GM12878 (cell line): ENCODE results near the gene PPP6C. TPM values are rescaled to one million over a fixed set of nuclear protein-coding genes. Genes with fewer than 3 reads are reported as not detected.
A peak's percentile ranks its signal among the peaks of the same experiment; 100 is the strongest.

Experiments
- ATAC-seq: fragments of 200-7000 bp; cut with Tn5 transposase; 3 replicates; pipeline ENCODE4 v1.9.1; 2020; ENCODE audit warnings: mild to moderate bottlenecking, moderate library complexity
- BruUV-seq: library from RNA; stranded (reverse); fragments of 400-500 nt; replicated peaks from 2 replicates; lab custom pipeline; 2021; lab: Mats Ljungman, UMichigan
- CTCF ChIA-PET: fragments of 300-600 bp; sonication (Branson Sonifier 250); formaldehyde crosslinking; extraction: SDS; loops from one replicate; lab custom pipeline; 2021; ENCODE audit warnings: inconsistent platforms; lab: Yijun Ruan, JAX
- POLR2A ChIA-PET: fragments of 350-600 bp; formaldehyde crosslinking; extraction: SDS; loops from one replicate; lab custom pipeline; 2021; ENCODE audit warnings: inconsistent platforms; lab: Charles Lee
- RAD21 ChIA-PET: fragments of 300-600 bp; sonication (Branson Sonifier 250); formaldehyde crosslinking; loops from one replicate; lab custom pipeline; 2023; ENCODE audit warnings: antibody characterized with exemption; ENCODE audit not compliant: unreplicated experiment; lab: Charles Lee
- SMC1A ChIA-PET: fragments of 300-600 bp; sonication (Branson Sonifier 250); formaldehyde crosslinking; loops from one replicate; lab custom pipeline; 2023; ENCODE audit not compliant: unreplicated experiment, uncharacterized antibody; lab: Charles Lee
- DNase-seq: peaks from one replicate; pipeline ENCODE4 v3.0.0-alpha.2; 2011; ENCODE audit warnings: low read depth, low spot score
- FAIRE-seq: peaks from 3 replicates; lab custom pipeline; 2011; peaks lifted over from hg19 to GRCh38; lab: Jason Lieb, UNC
- H2AFZ ChIP-seq: 2 replicates; pipeline ENCODE4 v1.6.0; 2011; ENCODE audit warnings: low read depth, low read length, control low read depth; ENCODE audit not compliant: control insufficient read depth
- H3K27ac ChIP-seq: 2 replicates; pipeline ENCODE4 v1.5.1; 2011; ENCODE audit warnings: control low read depth; ENCODE audit not compliant: control insufficient read depth, insufficient read depth
- H3K27me3 ChIP-seq, 2 experiments: replicated peaks in 1 of 2; 2 replicates each; pipeline versions ENCODE4 v1.6.0 to v1.6.1; 2011; ENCODE audit warnings: low read length in 1 of 2; ENCODE audit not compliant: control insufficient read depth in 2 of 2, insufficient read depth in 2 of 2
- H3K36me3 ChIP-seq, 2 experiments: 2 replicates each; pipeline ENCODE4 v1.5.1; 2011; ENCODE audit warnings: low read length in 1 of 2; ENCODE audit not compliant: control insufficient read depth in 2 of 2, insufficient read depth in 2 of 2
- H3K4me1 ChIP-seq: 2 replicates; pipeline ENCODE4 v1.6.1; 2011; ENCODE audit warnings: mild to moderate bottlenecking, low read length, moderate library complexity, mixed read lengths; ENCODE audit not compliant: control insufficient read depth, insufficient read depth
- H3K4me2 ChIP-seq: 2 replicates; pipeline ENCODE4 v1.6.0; 2011; ENCODE audit warnings: control low read depth; ENCODE audit not compliant: control insufficient read depth, insufficient read depth
- H3K4me3 ChIP-seq: fragments of 200-600 bp; sonication (generic); 2 replicates; pipeline ENCODE4 v1.5.1; 2016
- H3K79me2 ChIP-seq: 2 replicates; pipeline ENCODE4 v1.6.0; 2011; ENCODE audit warnings: low read length; ENCODE audit not compliant: control insufficient read depth, insufficient read depth
- H3K9ac ChIP-seq: 2 replicates; pipeline ENCODE4 v1.8.0; 2011; ENCODE audit warnings: low read length, control low read depth, mixed read lengths; ENCODE audit not compliant: control insufficient read depth, insufficient read depth
- H3K9me3 ChIP-seq: replicated peaks from 3 replicates; pipeline ENCODE4 v1.5.1; 2011; ENCODE audit warnings: mild to moderate bottlenecking, low read length; ENCODE audit not compliant: control insufficient read depth, insufficient read depth
- H4K20me1 ChIP-seq: 2 replicates; pipeline ENCODE4 v1.6.0; 2011; ENCODE audit not compliant: control insufficient read depth, insufficient read depth
- BHLHE40 ChIP-seq, 2 experiments: fragments of 450-650 bp in 1 of 2; IDR thresholded peaks; 2 replicates each; pipeline ENCODE4 v1.6.1; 2011 to 2017; ENCODE audit warnings: low read depth in 2 of 2, borderline replicate concordance in 1 of 2, improper control_type of control experiment in 1 of 2, low read length in 1 of 2, mild to moderate bottlenecking in 1 of 2
- CUX1 ChIP-seq: IDR thresholded peaks from 2 replicates; pipeline ENCODE4 v1.6.1; 2012; ENCODE audit warnings: improper control_type of control experiment, low read depth, low read length; ENCODE audit not compliant: insufficient replicate concordance
- IRF5 ChIP-seq: fragments of 450-650 bp; IDR thresholded peaks from 2 replicates; pipeline ENCODE4 v1.6.1; 2017; ENCODE audit warnings: borderline replicate concordance
- LARP7 ChIP-seq: fragments of 450-650 bp; IDR thresholded peaks from 2 replicates; pipeline ENCODE4 v1.6.1; 2017; ENCODE audit warnings: mild to moderate bottlenecking
- MYC ChIP-seq: IDR thresholded peaks from 2 replicates; pipeline ENCODE4 v1.6.1; 2011; ENCODE audit warnings: mild to moderate bottlenecking, low read length, moderate library complexity, inconsistent platforms; ENCODE audit not compliant: insufficient read depth, insufficient replicate concordance, insufficient read length, severe bottlenecking
- RAD21 ChIP-seq: IDR thresholded peaks from 2 replicates; pipeline ENCODE4 v1.6.1; 2011; ENCODE audit warnings: mild to moderate bottlenecking, low read depth, low read length, moderate library complexity; ENCODE audit not compliant: insufficient read depth
- RELA ChIP-seq: fragments of 450-650 bp; IDR thresholded peaks from 2 replicates; pipeline ENCODE4 v1.8.0; 2014; ENCODE audit warnings: borderline replicate concordance; ENCODE audit not compliant: partially characterized antibody
- RUNX3 ChIP-seq: IDR thresholded peaks from 2 replicates; pipeline ENCODE4 v1.6.1; 2012; ENCODE audit warnings: low read length, inconsistent platforms
- SMAD5 ChIP-seq: IDR thresholded peaks from 2 replicates; pipeline ENCODE4 v1.6.1; 2016; ENCODE audit warnings: antibody characterized with exemption, low read depth
- SMC3 ChIP-seq: IDR thresholded peaks from 2 replicates; pipeline ENCODE4 v1.6.1; 2011; ENCODE audit warnings: low read length, improper control_type of control experiment, borderline replicate concordance
- SP1 ChIP-seq: IDR thresholded peaks from one replicate; pipeline ENCODE4 v1.6.1; 2011; ENCODE audit warnings: low read depth, low read length
- STAT1 ChIP-seq: fragments of 450-650 bp; conservative IDR thresholded peaks from 2 replicates; pipeline ENCODE4 v1.6.1; 2014; ENCODE audit warnings: antibody characterized with exemption, mild to moderate bottlenecking
- TAF1 ChIP-seq: IDR thresholded peaks from 2 replicates; pipeline ENCODE4 v1.6.1; 2011; ENCODE audit warnings: mild to moderate bottlenecking, low read depth, low read length, borderline replicate concordance
- WGBS: methylation state at CpG from one replicate; pipeline ENCODE4 v1.1.6; 2016; ENCODE audit warnings: low lambda C conversion rate; ENCODE audit not compliant: insufficient replicate concordance, insufficient coverage; ENCODE audit errors: missing lambda C conversion rate; 5-methylcytosine and 5-hydroxymethylcytosine counted together
- in situ Hi-C: fragments of 300-500 bp; cut with MboI; formaldehyde crosslinking; loops from 9 replicates; pipeline ENCODE4 v1.14.3; 2018; ENCODE audit warnings: mixed read lengths
- intact Hi-C: fragments of 100-400 bp; cut with micrococcal nuclease; formaldehyde crosslinking; loops from one replicate; pipeline ENCODE4 v1.14.2; 2022; ENCODE audit not compliant: unreplicated experiment
- polyA plus RNA-seq, 11 experiments: library from polyadenylated mRNA; depleted of rRNA in 4 of 11; unstranded in 6 of 11; stranded (reverse) in 5 of 11; fragments of >200 nt; fragmentation: Nextera tagmentation in 4 of 11; fragmentation: Illumina TruSeq in 1 of 11; extraction: Ambion mirVana in 4 of 11; extraction: Trizol in 1 of 11; gene quantifications; 1 replicate in 1 of 11; 2 replicates in 10 of 11; pipeline versions ENCODE4 v1.2.1 to v1.2.3, GENCODE V29; 2011 to 2016; ENCODE audit warnings: inconsistent platforms in 2 of 11, missing spikeins in 2 of 11, low read depth in 1 of 11
- total RNA-seq, 4 experiments: library from RNA; depleted of rRNA in 3 of 4; stranded (reverse); fragments of >200 nt in 3 of 4; fragmentation: Illumina TruSeq in 1 of 4; extraction: Trizol in 1 of 4; gene quantifications; 2 replicates each; pipeline versions ENCODE4 v1.2.1 to v1.2.3, GENCODE V29; 2013 to 2021
- TF ChIP-seq, protein P1 (sequence below): fragments of 450-650 bp; IDR thresholded peaks from 2 replicates; pipeline ENCODE4 v1.6.1; 2016; ENCODE audit warnings: mild to moderate bottlenecking

Gene PPP6C
- total and polyA plus RNA-seq, 10 of the 15 experiments (the other 5 are each of a cell fraction or from before 2014, with no cell fraction given): 26.8 to 45.3 (median 37.1) TPM

GRCh38 chr9:125143377-125144090 lies 46.1 kb downstream of the PPP6C start, which contains the start of gene SCAI:
SCAI (minus strand) TSS chr9:125143528; CDS start chr9:125143437, 91 bp downstream.
- ATAC-seq (peak; percentile 99), DNase-seq (peak; percentile 95), FAIRE-seq (peak; percentile 95)
- H3K4me1 ChIP-seq: peaks cover 10% of the 10 kb centered on the region
- ChIA-PET RAD21 (interaction anchor here (0.7 to 2.0 kb wide), 9 partner anchors 18 to 377 kb away, joined by 3 to 8 read pairs (median 6); partner anchors contain the start of genes NR6A1 and WDR38), CTCF (interaction anchor here (0.7 to 2.8 kb wide), 21 partner anchors 10 to 373 kb away, joined by 3 to 14 read pairs (median 5); partner anchors contain the start of genes GAPVD1, GOLGA1, OLFML2A and WDR38), POLR2A (interaction anchor here (1.0 kb wide), 1 partner anchor 12 kb away, joined by 3 read pairs; no protein-coding TSS in a partner anchor), SMC1A (interaction anchor here (0.5 to 3.4 kb wide), 15 partner anchors 12 to 373 kb away, joined by 3 to 19 read pairs (median 3); partner anchors contain the start of genes GOLGA1, NR6A1 and WDR38)
- peak within 1 kb of the TSS; percentile 82 for H2AFZ ChIP-seq
- no peaks in the 10 kb centered on the region for H3K27me3 ChIP-seq
- H3K9me3 ChIP-seq: no peaks in the 10 kb centered on the region
- peak within 1 kb of the TSS; percentile 67 for H3K4me3 ChIP-seq
- under 1% methylated on average over 46 of the region's 46 CpGs for WGBS
- peak within 1 kb of the TSS; percentile 50; the same call in 1 of the 2 replicates for H3K9ac ChIP-seq
- H3K27ac ChIP-seq: peak within 1 kb of the TSS; percentile 6; the same call in 1 of the 2 replicates
- H3K79me2 ChIP-seq: peaks cover 3% of the 10 kb centered on the region
- no TSS peak for BruUV-seq
- H3K4me2 ChIP-seq: peak within 1 kb of the TSS; percentile 85
- no peaks in the 10 kb centered on the region for H3K36me3 ChIP-seq
- intact Hi-C loops: loop anchor here (1.0 to 10.0 kb wide), 5 partner anchors 139 to 369 kb away; partner anchors contain the start of gene GOLGA1
- in situ Hi-C loops: loop anchor here (5.0 kb wide), 1 partner anchor 371 kb away; the partner anchor contains the start of gene NR6A1
- H4K20me1 ChIP-seq: no peaks in the 10 kb centered on the region
- TF ChIP-seq CUX1: no peak
- TF ChIP-seq MYC: peak; percentile 56
- no peak for TF ChIP-seq TAF1
- peak; percentile 42 for TF ChIP-seq RELA
- TF ChIP-seq, protein P1, sequence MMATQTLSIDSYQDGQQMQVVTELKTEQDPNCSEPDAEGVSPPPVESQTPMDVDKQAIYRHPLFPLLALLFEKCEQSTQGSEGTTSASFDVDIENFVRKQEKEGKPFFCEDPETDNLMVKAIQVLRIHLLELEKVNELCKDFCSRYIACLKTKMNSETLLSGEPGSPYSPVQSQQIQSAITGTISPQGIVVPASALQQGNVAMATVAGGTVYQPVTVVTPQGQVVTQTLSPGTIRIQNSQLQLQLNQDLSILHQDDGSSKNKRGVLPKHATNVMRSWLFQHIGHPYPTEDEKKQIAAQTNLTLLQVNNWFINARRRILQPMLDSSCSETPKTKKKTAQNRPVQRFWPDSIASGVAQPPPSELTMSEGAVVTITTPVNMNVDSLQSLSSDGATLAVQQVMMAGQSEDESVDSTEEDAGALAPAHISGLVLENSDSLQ: peak; percentile 99
- no peak for TF ChIP-seq SMAD5
- TF ChIP-seq IRF5: no peak
- peak; percentile 56; the same call in 1 of the 2 replicates for TF ChIP-seq RUNX3
- 0 out of 2 replicates have a peak, but pooled peaks have one; percentile 21 for TF ChIP-seq STAT1
- peak; percentile 54; the same call in 1 of the 2 replicates for TF ChIP-seq LARP7
- TF ChIP-seq SMC3: peak; percentile 79
- TF ChIP-seq BHLHE40 (IDR thresholded peaks at IDR 0.05; ENCODE audit: borderline replicate concordance in 1 of 2, low read depth in 2 of 2, low read length in 1 of 2): peak; percentile 41 to 60; a peak in 3 of 4 replicates
- peak; percentile 98 for TF ChIP-seq SP1
- peak; percentile 72 for TF ChIP-seq RAD21
